Inferior parietal cortex (tissue), 1 donor: Measurements from ENCODE around the gene MRM3.
A peak's percentile ranks its signal among the peaks of the same experiment; 100 is the strongest.
"Not testable (repeated sequence)": the region's sequence is repeated elsewhere in the genome, so short reads cannot be mapped to it uniquely, and the experiment has no call there.

Source experiments
- DNase-seq: peaks from one replicate; pipeline ENCODE4 v3.0.0-alpha.2; 2016; ENCODE audit errors: extremely low spot score

The MRM3 gene

GRCh38 chr17:781805-782731 lies at the start of gene MRM3, which contains the start of gene GLOD4:
Gene MRM3, plus strand, starts transcription at chr17:782353. Its CDS starts 26 bp downstream, at chr17:782379.
Gene GLOD4, minus strand, starts transcription at chr17:782280. Its CDS starts 25 bp downstream, at chr17:782255.
- DNase-seq = peak; percentile 93

GRCh38 chr17:732902-733720 lies 49.0 kb upstream of the MRM3 start:
- DNase-seq = no peak

- DNase-seq = no peak
Measured at GRCh38 chr17:733743-734142, 48.4 kb upstream of the MRM3 start.

GRCh38 chr17:737561-738113 lies 44.5 kb upstream of the MRM3 start:
- DNase-seq = no peak

- DNase-seq = no peak
Measured at GRCh38 chr17:740240-741017, 41.7 kb upstream of the MRM3 start.

GRCh38 chr17:742147-742793 lies 39.9 kb upstream of the MRM3 start:
- DNase-seq = no peak

- no peak for DNase-seq
Measured at GRCh38 chr17:743139-743538, 39.0 kb upstream of the MRM3 start.

GRCh38 chr17:744937-745336 lies 37.2 kb upstream of the MRM3 start:
- DNase-seq = no peak

- no peak for DNase-seq
Measured at GRCh38 chr17:745406-745805, 36.7 kb upstream of the MRM3 start.

- no peak for DNase-seq
Measured at GRCh38 chr17:746181-746580, 36.0 kb upstream of the MRM3 start.

GRCh38 chr17:746783-747629 lies 35.1 kb upstream of the MRM3 start:
- no peak for DNase-seq

GRCh38 chr17:748604-749003 lies 33.5 kb upstream of the MRM3 start:
- DNase-seq = not testable (repeated sequence)

- DNase-seq = not testable (repeated sequence)
Measured at GRCh38 chr17:749359-749758, 32.8 kb upstream of the MRM3 start.

- no peak for DNase-seq
Measured at GRCh38 chr17:750431-751037, 31.6 kb upstream of the MRM3 start.

- DNase-seq = no peak
Measured at GRCh38 chr17:751269-752001, 30.7 kb upstream of the MRM3 start.

- peak; percentile 87 for DNase-seq
Measured at GRCh38 chr17:752002-752619, 30.0 kb upstream of the MRM3 start, which contains the start of gene GEMIN4. Gene GEMIN4, minus strand, starts transcription at chr17:752264. Its CDS starts 122 bp downstream, at chr17:752142.

GRCh38 chr17:752620-753219 lies 29.4 kb upstream of the MRM3 start:
- DNase-seq = no peak

- no peak for DNase-seq
Measured at GRCh38 chr17:753418-753817, 28.7 kb upstream of the MRM3 start.
